HG03175 (cell line): ENCODE data around the gene SV2C.
A peak's percentile ranks its signal among the peaks of the same experiment; 100 is the strongest.

Experiments used
- ATAC-seq: cut with Tn5 transposase; IDR thresholded peaks from one replicate; pipeline ENCODE4 v1.9.1; 2021; ENCODE audit warnings: mild to moderate bottlenecking, moderate library complexity; ENCODE audit not compliant: unreplicated experiment

SV2C gene

GRCh38 chr5:76163111-76163628, 80.0 kb downstream of the SV2C start:
- ATAC-seq, result no peak

GRCh38 chr5:76165029-76165428, 81.8 kb downstream of the SV2C start:
- no peak for ATAC-seq

- ATAC-seq, result no peak
These were observed 82.7 kb downstream of the SV2C start for GRCh38 chr5:76165711-76166374.

- ATAC-seq, result no peak
These were observed 83.8 kb downstream of the SV2C start for GRCh38 chr5:76166886-76167576.

GRCh38 chr5:76169146-76169905, 86.1 kb downstream of the SV2C start:
- ATAC-seq, result no peak

GRCh38 chr5:76174101-76174500, 90.9 kb downstream of the SV2C start:
- no peak for ATAC-seq

- peak; percentile 66 for ATAC-seq
These were observed 92.0 kb downstream of the SV2C start for GRCh38 chr5:76175051-76175666.

GRCh38 chr5:76175821-76176403, 92.7 kb downstream of the SV2C start:
- peak; percentile 78 for ATAC-seq

GRCh38 chr5:76177978-76178377, 94.8 kb downstream of the SV2C start:
- ATAC-seq, result no peak

- ATAC-seq, result no peak
These were observed 95.7 kb downstream of the SV2C start for GRCh38 chr5:76178913-76179312.

- peak; percentile 55 for ATAC-seq
These were observed 97.9 kb downstream of the SV2C start for GRCh38 chr5:76180814-76181805.

GRCh38 chr5:76187386-76187785, 104.2 kb downstream of the SV2C start:
- no peak for ATAC-seq

- ATAC-seq, result no peak
These were observed 107.2 kb downstream of the SV2C start for GRCh38 chr5:76190356-76190755.

- ATAC-seq, result no peak
These were observed 109.7 kb downstream of the SV2C start for GRCh38 chr5:76192837-76193236.

- no peak for ATAC-seq
These were observed 110.5 kb downstream of the SV2C start for GRCh38 chr5:76193635-76194034.

- no peak for ATAC-seq
These were observed 111.2 kb downstream of the SV2C start for GRCh38 chr5:76194340-76194739.

- no peak for ATAC-seq
These were observed 113.3 kb downstream of the SV2C start for GRCh38 chr5:76196457-76196856.

- no peak for ATAC-seq
These were observed 113.8 kb downstream of the SV2C start for GRCh38 chr5:76196886-76197489.

- ATAC-seq, result no peak
These were observed 114.5 kb downstream of the SV2C start for GRCh38 chr5:76197726-76198125.
